Measurements from ENCODE around the gene DLG1. TPM values are rescaled to one million over a fixed set of nuclear protein-coding genes. Genes with fewer than 3 reads are reported as not detected.

Gene DLG1
- total RNA-seq (10 to 100 TPM; 31.7 to 74.6 (median 60.8) TPM), polyA plus RNA-seq (10 to 100 TPM; 14.1 to 53.7 (median 28.8) TPM)
- long read RNA-seq, donor 1: 0 reads
- long read RNA-seq, donor 2: 0 reads
- long read RNA-seq, donor 3, partial matches to known transcripts: 0 of 1 reads
- long read RNA-seq, donor 3, other reads (novel, unspliced or antisense): 0 of 1 reads
- long read RNA-seq, donor 4: 0 reads
- long read RNA-seq, donor 5, partial matches to known transcripts: 0 of 20 reads
- long read RNA-seq, donor 5, other reads (novel, unspliced or antisense): 20 of 20 reads
- long read RNA-seq, donor 6, partial matches to known transcripts: 2 of 6 reads
- long read RNA-seq, donor 6, other reads (novel, unspliced or antisense): 4 of 6 reads
- long read RNA-seq, donor 7: 0 reads
- long read RNA-seq, donor 8: 0 reads
- long read RNA-seq, donor 9: 0 reads
- long read RNA-seq, donor 10, partial matches to known transcripts: 0 of 1 reads
- long read RNA-seq, donor 10, other reads (novel, unspliced or antisense): 0 of 1 reads

DNA sequence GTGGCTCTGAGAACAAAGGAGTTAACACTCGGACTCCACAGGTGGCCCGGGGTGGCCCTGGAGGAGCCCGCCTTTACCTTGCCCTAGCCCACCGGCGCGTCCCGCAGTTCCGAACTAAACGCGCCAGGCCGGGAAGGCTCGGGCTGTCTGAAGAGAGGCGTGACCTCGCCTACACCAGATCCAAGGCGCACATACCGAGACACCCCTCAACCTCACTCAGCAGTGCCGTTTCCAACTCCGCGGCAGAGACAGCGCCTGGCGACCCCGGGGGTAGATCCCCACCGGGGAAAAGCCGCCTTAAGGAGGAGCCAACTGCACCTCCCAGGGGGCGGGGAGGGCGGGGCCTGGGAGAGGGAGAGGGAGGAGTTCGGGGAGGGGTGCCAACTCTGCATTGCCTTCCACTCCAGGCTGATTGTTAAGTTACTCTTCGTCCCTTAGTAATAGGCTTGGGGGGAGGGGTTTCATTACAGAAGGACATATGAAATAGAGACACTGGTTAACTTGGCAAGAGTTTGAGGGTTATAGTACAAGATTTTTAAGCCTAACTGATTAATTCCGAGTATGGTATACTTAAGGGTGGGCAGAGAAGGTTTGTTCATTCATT is at the start of gene DLG1:
Gene DLG1 (minus strand): TSS at position 272 of the 604 bp plus-strand sequence. CDS start 1,408 bp downstream, outside the sequence.
- TF ChIP-seq POLR2A (IDR thresholded peaks at IDR 0.05): peak; percentile 28 to 44
- no peak for TF ChIP-seq CTCF (IDR thresholded peaks at IDR 0.05)
- no peaks in the 10 kb centered on the region for H3K9me3 ChIP-seq (replicated peaks in 1 of 3)
- peak; percentile 89 to 96 (median 92) for DNase-seq
- WGBS, 4 donors: 0 to 1% (median 1%) methylated on average over 4 to 29 of the region's 29 CpGs
- peaks cover 0 to 5% of the 10 kb centered on the region in 2 donors for H3K36me3 ChIP-seq (replicated peaks in 1 of 2)
- H3K27me3 ChIP-seq: no peaks in the 10 kb centered on the region
- intact Hi-C loops (cut with DNase I): no loop called here
- H3K27ac ChIP-seq: peak within 1 kb of the TSS; percentile 62 to 87 (median 79)
- peaks cover 0 to 27% of the 10 kb centered on the region in 2 donors for H3K4me1 ChIP-seq (replicated peaks in 1 of 2)
- H3K4me3 ChIP-seq: peak within 1 kb of the TSS; percentile 18 to 95 (median 76)

GRCh38 chr3:197348014-197348413 is 49.6 kb upstream of the DLG1 start:
- no peak overlapping the region for H3K27ac ChIP-seq
- DNase-seq: no peak
- no peaks in the 10 kb centered on the region for H3K36me3 ChIP-seq (replicated peaks in 1 of 2)
- H3K9me3 ChIP-seq (replicated peaks in 1 of 3): no peaks in the 10 kb centered on the region
- H3K4me3 ChIP-seq: no peak overlapping the region
- TF ChIP-seq POLR2A (IDR thresholded peaks at IDR 0.05): no peak
- no peaks in the 10 kb centered on the region for H3K27me3 ChIP-seq
- WGBS, 4 donors: 91 to 92% (median 92%) methylated on average over 6 of the region's 6 CpGs
- intact Hi-C loops (cut with DNase I): no loop called here
- H3K4me1 ChIP-seq (replicated peaks in 1 of 2): peaks cover 6 to 9% of the 10 kb centered on the region in 2 donors

DNA sequence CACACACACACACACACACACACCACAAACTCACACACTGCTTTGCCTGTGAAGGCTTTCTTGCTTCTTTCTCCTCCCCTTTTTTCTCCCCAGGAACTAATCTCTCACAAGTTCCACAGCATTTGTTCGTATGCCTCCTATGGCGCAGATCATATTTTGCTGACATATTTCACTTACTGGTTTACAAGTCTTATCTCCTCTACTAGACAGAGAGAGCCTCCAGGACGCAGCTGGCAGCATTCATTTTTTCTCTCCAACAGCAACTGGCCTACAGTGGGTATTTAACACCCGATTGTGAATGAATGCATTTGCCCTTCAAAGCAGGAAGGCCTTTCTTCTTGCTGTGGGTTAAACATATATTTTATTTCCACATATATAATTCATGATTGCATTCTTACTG is 47.0 kb upstream of the DLG1 start:
- Histone ChIP-seq H3K4me3 (no peak overlapping the region), H3K36me3 (replicated peaks in 1 of 2) (no peaks in the 10 kb centered on the region), H3K4me1 (replicated peaks in 1 of 2) (no peaks in the 10 kb centered on the region), H3K27me3 (no peaks in the 10 kb centered on the region), H3K9me3 (replicated peaks in 1 of 3) (no peaks in the 10 kb centered on the region), H3K27ac (no peak overlapping the region)
- intact Hi-C loops (cut with DNase I): no loop called here
- TF ChIP-seq POLR2A (IDR thresholded peaks at IDR 0.05) (no peak), CTCF (IDR thresholded peaks at IDR 0.05) (no peak)
- no peak for DNase-seq
- 80 to 86% (median 82%) methylated on average over 4 of the region's 4 CpGs for WGBS, 4 donors

DNA sequence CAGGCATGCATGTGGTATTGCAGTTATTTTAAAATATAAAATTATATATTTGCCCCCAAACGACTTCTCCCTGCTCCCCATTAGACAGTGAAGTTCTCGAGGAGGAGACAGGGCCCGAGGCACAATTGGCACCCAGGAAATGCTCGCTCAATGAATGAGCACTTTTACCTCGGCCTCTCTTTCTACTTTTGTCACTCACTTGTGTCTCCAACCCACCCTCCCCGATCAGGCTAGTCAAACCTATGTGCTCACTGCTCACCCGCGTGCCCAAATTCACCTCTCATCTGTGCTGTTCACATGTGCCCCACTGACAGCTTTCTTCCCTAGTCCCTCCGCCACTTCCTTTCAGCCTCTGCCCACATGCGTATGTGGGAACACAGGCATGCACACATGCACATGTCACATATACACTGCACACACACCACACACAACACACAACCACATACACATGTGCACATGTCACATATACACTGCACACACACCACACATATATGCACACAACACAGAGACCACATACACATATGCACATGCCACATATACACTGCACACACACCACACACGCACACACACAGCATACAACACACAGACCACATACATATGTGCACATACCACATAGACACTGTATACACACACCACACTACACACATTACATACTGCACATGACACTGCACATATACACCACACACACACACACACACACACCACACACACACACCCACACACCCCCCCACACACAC is 46.3 kb upstream of the DLG1 start:
- Histone ChIP-seq H3K9me3 (replicated peaks in 1 of 3) (no peaks in the 10 kb centered on the region), H3K27me3 (no peaks in the 10 kb centered on the region), H3K4me1 (replicated peaks in 1 of 2) (no peaks in the 10 kb centered on the region), H3K27ac (no peak overlapping the region), H3K4me3 (no peak overlapping the region), H3K36me3 (replicated peaks in 1 of 2) (no peaks in the 10 kb centered on the region)
- no peak for TF ChIP-seq POLR2A (IDR thresholded peaks at IDR 0.05)
- intact Hi-C loops (cut with DNase I): no loop called here
- DNase-seq: no peak
- 92 to 93% (median 93%) methylated on average over 11 of the region's 11 CpGs for WGBS, 4 donors

Data from adrenal gland (tissue), 19 donors.